Measurements from ENCODE around the gene PIGB. TPM values are rescaled to one million over a fixed set of nuclear protein-coding genes. Genes with fewer than 3 reads are reported as not detected.

The PIGB gene
- total RNA-seq = 9.0 and 18.8 TPM in 2 replicates
- polyA plus RNA-seq = 24.1 and 27.4 TPM in 2 replicates
- 11.0 and 12.8 TPM in 2 replicates for polyA plus RNA-seq (2012)
- 4.3 and 8.0 TPM in 2 replicates for polyA minus RNA-seq (ENCODE audit: low replicate concordance)

- Histone ChIP-seq H3K79me2 (ENCODE audit: control insufficient read depth, insufficient read depth, low read length) (peaks cover 9% of the 10 kb centered on the region), H3K9me3 (ENCODE audit: control insufficient read depth, insufficient read depth, low read depth, low read length) (no peaks in the 10 kb centered on the region), H3K4me2 (ENCODE audit: extremely low read depth, insufficient read depth, low read length) (peak within 1 kb of the TSS; percentile 94), H3K4me1 (ENCODE audit: control insufficient read depth, extremely low read depth, insufficient read depth, low read length) (peaks cover 4% of the 10 kb centered on the region), H3K4me3 (replicated peaks in 1 of 4; ENCODE audit: control extremely low read depth in 1 of 4, insufficient read depth in 1 of 4, low read depth in 3 of 4, low read length in 4 of 4) (peak within 1 kb of the TSS; percentile 65 to 98 (median 80)), H2AFZ (ENCODE audit: low read length) (peak within 1 kb of the TSS; percentile 65), H3K36me3 (ENCODE audit: control insufficient read depth, insufficient read depth, low read length) (no peaks in the 10 kb centered on the region), H3K9ac (ENCODE audit: insufficient read depth, low read length) (peak within 1 kb of the TSS; percentile 84), H3K27ac (ENCODE audit: insufficient read depth, low read length) (peak within 1 kb of the TSS; percentile 92), H4K20me1 (ENCODE audit: control insufficient read depth, extremely low read depth, insufficient read depth, low read length) (no peaks in the 10 kb centered on the region), H3K27me3 (ENCODE audit: control insufficient read depth, insufficient read depth, low read length) (no peaks in the 10 kb centered on the region)
- peak; percentile 90 to 93 for DNase-seq (ENCODE audit: low read depth in 2 of 2)
- TF ChIP-seq EZH2 (IDR thresholded peaks at IDR 0.05; ENCODE audit: low read length, missing control alignments) (no peak), CTCF (conservative IDR thresholded peaks at IDR 0.05 in 1 of 2, IDR thresholded peaks at IDR 0.05 in 1 of 2; ENCODE audit: low read depth in 1 of 2, low read length in 2 of 2) (peak in 1 of 2 donors; percentile 8)
These were observed at the start of gene PIGB, which contains the start of gene PIGBOS1 for GRCh38 chr15:55318588-55319494. Gene PIGB (plus strand): TSS chr15:55319222. CDS start chr15:55319251, 29 bp downstream. Gene PIGBOS1 (minus strand): TSS chr15:55319123. CDS start chr15:55317792, 1,331 bp downstream.

- Histone ChIP-seq H2AFZ (ENCODE audit: low read length) (no peak overlapping the region), H4K20me1 (ENCODE audit: control insufficient read depth, extremely low read depth, insufficient read depth, low read length) (no peaks in the 10 kb centered on the region), H3K27me3 (ENCODE audit: control insufficient read depth, insufficient read depth, low read length) (no peaks in the 10 kb centered on the region), H3K79me2 (ENCODE audit: control insufficient read depth, insufficient read depth, low read length) (no peaks in the 10 kb centered on the region), H3K9me3 (ENCODE audit: control insufficient read depth, insufficient read depth, low read depth, low read length) (no peaks in the 10 kb centered on the region), H3K4me3 (replicated peaks in 1 of 4; ENCODE audit: control extremely low read depth in 1 of 4, insufficient read depth in 1 of 4, low read depth in 3 of 4, low read length in 4 of 4) (no peak overlapping the region), H3K36me3 (ENCODE audit: control insufficient read depth, insufficient read depth, low read length) (no peaks in the 10 kb centered on the region), H3K9ac (ENCODE audit: insufficient read depth, low read length) (no peak overlapping the region), H3K4me2 (ENCODE audit: extremely low read depth, insufficient read depth, low read length) (no peak overlapping the region), H3K4me1 (ENCODE audit: control insufficient read depth, extremely low read depth, insufficient read depth, low read length) (no peaks in the 10 kb centered on the region), H3K27ac (ENCODE audit: insufficient read depth, low read length) (no peak overlapping the region)
- no peak for DNase-seq (ENCODE audit: low read depth in 2 of 2)
- no peak for TF ChIP-seq CTCF (conservative IDR thresholded peaks at IDR 0.05 in 1 of 2, IDR thresholded peaks at IDR 0.05 in 1 of 2; ENCODE audit: low read depth in 1 of 2, low read length in 2 of 2)
- TF ChIP-seq EZH2 (IDR thresholded peaks at IDR 0.05; ENCODE audit: low read length, missing control alignments) = no peak
These were observed 48.7 kb upstream of the PIGB start for GRCh38 chr15:55270291-55270690.

- no peaks in the 10 kb centered on the region for H3K9me3 ChIP-seq (ENCODE audit: control insufficient read depth, insufficient read depth, low read depth, low read length)
These were observed 42.7 kb upstream of the PIGB start for GRCh38 chr15:55276324-55276723.

More at GRCh38 chr15:55276324-55276723, 42.7 kb upstream of the PIGB start:
- Histone ChIP-seq H3K4me1 (ENCODE audit: control insufficient read depth, extremely low read depth, insufficient read depth, low read length) (peaks cover 9% of the 10 kb centered on the region), H3K4me3 (replicated peaks in 1 of 4; ENCODE audit: control extremely low read depth in 1 of 4, insufficient read depth in 1 of 4, low read depth in 3 of 4, low read length in 4 of 4) (no peak overlapping the region), H2AFZ (ENCODE audit: low read length) (no peak overlapping the region), H3K4me2 (ENCODE audit: extremely low read depth, insufficient read depth, low read length) (no peak overlapping the region), H3K27ac (ENCODE audit: insufficient read depth, low read length) (no peak overlapping the region), H3K9ac (ENCODE audit: insufficient read depth, low read length) (no peak overlapping the region), H4K20me1 (ENCODE audit: control insufficient read depth, extremely low read depth, insufficient read depth, low read length) (no peaks in the 10 kb centered on the region), H3K79me2 (ENCODE audit: control insufficient read depth, insufficient read depth, low read length) (no peaks in the 10 kb centered on the region), H3K36me3 (ENCODE audit: control insufficient read depth, insufficient read depth, low read length) (no peaks in the 10 kb centered on the region), H3K27me3 (ENCODE audit: control insufficient read depth, insufficient read depth, low read length) (no peaks in the 10 kb centered on the region)
- TF ChIP-seq EZH2 (IDR thresholded peaks at IDR 0.05; ENCODE audit: low read length, missing control alignments) = no peak
- TF ChIP-seq CTCF (conservative IDR thresholded peaks at IDR 0.05 in 1 of 2, IDR thresholded peaks at IDR 0.05 in 1 of 2; ENCODE audit: low read depth in 1 of 2, low read length in 2 of 2) = no peak
- DNase-seq (ENCODE audit: low read depth in 2 of 2) = no peak

All from fibroblast of lung (primary cell).